ENCODE measurements around the gene NINJ2. TPM values are rescaled to one million over a fixed set of nuclear protein-coding genes. Genes with fewer than 3 reads are reported as not detected.

NINJ2 gene
- total RNA-seq, 2 experiments from 2014 or later: 8.0 to 10.6 TPM

DNA sequence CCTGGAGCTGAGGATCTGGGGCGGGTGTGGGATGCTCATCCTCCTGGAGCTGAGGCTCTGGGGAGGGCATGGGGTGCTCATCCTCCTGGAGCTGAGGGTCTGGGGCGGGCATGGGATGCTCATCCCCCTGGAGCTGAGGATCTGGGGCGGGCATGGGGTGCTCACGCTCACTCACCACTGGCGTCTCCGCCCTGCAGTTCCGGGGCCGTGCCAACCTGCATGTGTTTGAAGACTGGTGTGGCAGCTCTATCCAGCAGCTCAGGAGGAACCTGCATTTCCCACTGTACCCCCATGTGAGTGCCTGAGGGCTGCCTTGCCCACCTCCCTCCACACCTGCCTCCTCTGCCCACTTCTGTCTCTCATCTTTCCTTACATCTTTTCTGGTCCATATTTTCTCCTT is 119.1 kb downstream of the NINJ2 start:
- H3K36me3 Mint-ChIP-seq (ENCODE audit: low read depth): no peaks in the 10 kb centered on the region
- H3K4me3 Mint-ChIP-seq: no peak overlapping the region
- peaks cover 20% of the 10 kb centered on the region for H3K27me3 Mint-ChIP-seq (ENCODE audit: low read depth)
- no peak overlapping the region for H3K27ac Mint-ChIP-seq
- ATAC-seq: no peak
- no peaks in the 10 kb centered on the region for H3K9me3 Mint-ChIP-seq (ENCODE audit: insufficient read depth)
- CTCF ChIA-PET: interaction anchor here (0.5 to 3.5 kb wide), 8 partner anchors 31 to 101 kb away, joined by 3 to 34 read pairs (median 5); no protein-coding TSS in a partner anchor
- no peak for DNase-seq
- H3K4me1 Mint-ChIP-seq (ENCODE audit: low read depth): peaks cover 37% of the 10 kb centered on the region
- POLR2A ChIA-PET: no interaction called here

DNA sequence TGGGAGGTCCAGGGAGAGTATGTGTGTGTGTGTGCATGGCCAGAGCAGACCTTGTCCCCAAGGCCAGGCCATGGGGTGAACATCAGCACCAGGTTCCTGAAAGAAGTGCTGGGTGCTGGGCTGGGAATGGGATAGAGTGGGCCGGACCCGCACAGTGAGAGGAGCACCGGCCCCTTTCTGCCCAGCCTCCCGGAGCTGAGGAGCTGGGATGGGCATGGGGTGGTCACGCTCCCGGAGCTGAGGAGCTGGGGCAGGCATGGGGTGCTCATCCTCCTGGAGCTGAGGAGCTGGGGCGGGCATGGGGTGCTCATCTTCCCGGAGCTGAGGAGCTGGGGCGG is 120.2 kb downstream of the NINJ2 start:
- ChIA-PET CTCF (interaction anchor here (1.2 to 3.5 kb wide), 2 partner anchors 89 to 91 kb away, joined by 3 to 34 read pairs; no protein-coding TSS in a partner anchor), POLR2A (no interaction called here)
- Mint-ChIP-seq H3K27me3 (ENCODE audit: low read depth) (peaks cover 20% of the 10 kb centered on the region), H3K27ac (no peak overlapping the region), H3K4me3 (no peak overlapping the region), H3K4me1 (ENCODE audit: low read depth) (peaks cover 39% of the 10 kb centered on the region), H3K36me3 (ENCODE audit: low read depth) (no peaks in the 10 kb centered on the region), H3K9me3 (ENCODE audit: insufficient read depth) (no peaks in the 10 kb centered on the region)
- ATAC-seq (no peak), DNase-seq (no peak)

DNA sequence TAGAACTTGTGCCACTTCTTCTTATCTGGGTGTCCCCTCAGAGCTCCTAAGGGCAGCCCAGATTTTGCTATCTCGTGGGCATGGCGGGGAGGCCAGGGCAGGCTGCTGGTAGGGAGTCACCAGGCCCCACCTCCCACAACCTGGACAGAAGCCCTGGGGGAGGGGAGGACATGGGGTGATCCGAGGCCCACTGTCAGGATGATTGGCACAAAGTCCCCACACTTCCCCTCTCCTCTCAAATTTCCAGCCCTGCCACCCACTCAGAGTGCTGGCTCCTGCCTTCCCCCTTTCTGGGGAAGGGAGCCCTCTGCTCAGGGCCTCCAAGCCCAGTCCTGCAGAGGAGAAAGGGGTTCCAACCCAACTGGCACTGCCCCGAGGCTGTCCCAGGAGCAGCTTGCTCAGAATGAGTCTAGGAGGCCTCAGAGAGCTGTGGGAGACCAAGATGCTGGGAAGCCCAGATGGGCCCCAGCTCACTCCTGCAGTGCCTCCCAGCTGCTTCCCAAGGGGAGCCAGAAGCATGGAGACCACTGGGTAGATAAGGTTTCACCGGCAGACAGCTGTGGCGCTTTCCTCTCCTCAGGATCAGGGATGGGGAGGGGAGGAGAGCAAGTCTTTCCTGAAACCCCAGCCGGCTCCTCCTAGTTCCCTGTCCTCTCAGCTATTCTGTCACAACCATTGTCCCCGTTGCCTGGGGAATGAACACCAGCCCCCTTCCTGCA is 120.7 kb downstream of the NINJ2 start:
- DNase-seq: no peak
- Mint-ChIP-seq H3K27me3 (ENCODE audit: low read depth) (peaks cover 16% of the 10 kb centered on the region), H3K9me3 (ENCODE audit: insufficient read depth) (no peaks in the 10 kb centered on the region), H3K4me1 (ENCODE audit: low read depth) (peaks cover 37% of the 10 kb centered on the region), H3K4me3 (no peak overlapping the region), H3K36me3 (ENCODE audit: low read depth) (no peaks in the 10 kb centered on the region), H3K27ac (no peak overlapping the region)
- ChIA-PET CTCF (interaction anchor here (1.2 to 3.5 kb wide), 2 partner anchors 88 to 90 kb away, joined by 3 to 34 read pairs; no protein-coding TSS in a partner anchor), POLR2A (interaction anchor here (0.5 kb wide), 1 partner anchor 1123 kb away, joined by 3 read pairs; no protein-coding TSS in a partner anchor)
- no peak for ATAC-seq

DNA sequence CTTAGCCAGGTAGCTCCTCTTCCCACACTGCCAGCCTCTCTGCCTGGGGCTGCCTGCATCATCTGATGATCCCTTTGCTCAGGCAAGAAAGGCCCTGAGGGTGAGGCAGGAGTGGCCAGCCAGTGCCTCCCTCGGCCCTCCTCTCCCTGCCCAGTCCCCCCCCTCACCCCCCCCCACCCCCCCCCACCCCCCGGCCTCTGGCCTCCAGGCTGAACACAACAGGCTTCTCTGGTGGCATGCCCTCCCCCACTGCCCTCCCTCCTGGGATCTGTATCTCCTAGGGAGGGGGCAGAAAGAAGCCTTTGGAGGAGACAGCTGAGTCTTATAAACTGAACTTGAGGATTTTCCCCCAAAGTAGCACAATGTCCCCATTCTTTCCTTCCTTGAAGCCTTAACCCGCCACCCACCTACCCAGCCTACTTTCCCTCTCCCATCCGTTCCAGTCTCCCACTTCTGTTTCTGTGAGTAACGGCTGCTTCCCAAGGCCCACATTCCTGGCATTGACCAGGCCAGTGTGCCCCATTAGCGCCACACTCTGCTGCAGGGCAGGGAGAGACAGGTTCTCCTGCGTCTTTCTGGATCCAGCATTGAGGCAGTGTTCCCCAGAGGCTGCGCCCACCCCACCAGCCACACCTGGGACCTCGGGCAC is 121.4 kb downstream of the NINJ2 start:
- no peak overlapping the region for H3K4me3 Mint-ChIP-seq
- no peaks in the 10 kb centered on the region for H3K36me3 Mint-ChIP-seq (ENCODE audit: low read depth)
- ATAC-seq (no peak), DNase-seq (no peak)
- H3K4me1 Mint-ChIP-seq (ENCODE audit: low read depth): peaks cover 33% of the 10 kb centered on the region
- no peak overlapping the region for H3K27ac Mint-ChIP-seq
- ChIA-PET CTCF (interaction anchor here (3.5 to 6.4 kb wide), 2 partner anchors 87 kb away, joined by 34 to 58 read pairs; no protein-coding TSS in a partner anchor), POLR2A (no interaction called here)
- no peaks in the 10 kb centered on the region for H3K9me3 Mint-ChIP-seq (ENCODE audit: insufficient read depth)
- H3K27me3 Mint-ChIP-seq (ENCODE audit: low read depth): peaks cover 12% of the 10 kb centered on the region

DNA sequence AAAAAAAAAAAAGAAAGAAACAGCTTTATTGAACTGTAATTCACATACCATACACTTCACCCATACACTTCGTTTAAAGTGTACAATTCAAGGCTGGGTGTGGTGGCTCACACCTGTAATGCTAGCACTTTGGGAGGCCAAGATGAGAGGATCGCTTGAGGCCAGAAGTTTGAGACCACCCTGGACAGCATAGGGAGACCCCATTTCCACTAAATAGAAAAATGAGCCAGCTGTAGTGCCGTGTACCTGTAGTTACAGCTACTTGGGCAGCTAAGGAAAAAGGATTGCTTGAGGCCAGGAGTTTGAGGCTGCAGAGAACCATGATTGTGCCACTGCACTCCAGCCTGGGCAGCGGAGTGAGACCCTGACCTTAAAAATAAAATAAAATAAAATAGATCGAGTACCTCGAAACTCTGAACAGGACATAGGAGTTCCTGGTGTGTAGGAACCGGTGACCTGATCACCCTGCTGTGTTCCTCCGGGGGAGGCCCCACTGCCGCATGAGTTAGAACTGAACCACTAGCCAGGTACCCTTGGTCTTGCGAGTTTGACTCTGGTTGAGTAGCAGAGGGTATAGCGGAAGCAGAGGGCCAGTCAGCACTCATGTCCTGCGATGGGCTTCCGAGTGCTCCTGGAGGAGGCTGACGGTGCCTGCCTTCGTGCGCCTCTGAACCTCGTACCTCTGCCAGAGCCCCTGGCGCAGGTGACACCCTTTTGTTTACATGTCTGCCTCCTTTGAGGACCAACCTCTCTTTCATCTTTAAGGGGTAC is 123.5 kb downstream of the NINJ2 start:
- POLR2A ChIA-PET: interaction anchor here (0.5 kb wide), 1 partner anchor 106 kb away, joined by 3 read pairs; no protein-coding TSS in a partner anchor

DNA sequence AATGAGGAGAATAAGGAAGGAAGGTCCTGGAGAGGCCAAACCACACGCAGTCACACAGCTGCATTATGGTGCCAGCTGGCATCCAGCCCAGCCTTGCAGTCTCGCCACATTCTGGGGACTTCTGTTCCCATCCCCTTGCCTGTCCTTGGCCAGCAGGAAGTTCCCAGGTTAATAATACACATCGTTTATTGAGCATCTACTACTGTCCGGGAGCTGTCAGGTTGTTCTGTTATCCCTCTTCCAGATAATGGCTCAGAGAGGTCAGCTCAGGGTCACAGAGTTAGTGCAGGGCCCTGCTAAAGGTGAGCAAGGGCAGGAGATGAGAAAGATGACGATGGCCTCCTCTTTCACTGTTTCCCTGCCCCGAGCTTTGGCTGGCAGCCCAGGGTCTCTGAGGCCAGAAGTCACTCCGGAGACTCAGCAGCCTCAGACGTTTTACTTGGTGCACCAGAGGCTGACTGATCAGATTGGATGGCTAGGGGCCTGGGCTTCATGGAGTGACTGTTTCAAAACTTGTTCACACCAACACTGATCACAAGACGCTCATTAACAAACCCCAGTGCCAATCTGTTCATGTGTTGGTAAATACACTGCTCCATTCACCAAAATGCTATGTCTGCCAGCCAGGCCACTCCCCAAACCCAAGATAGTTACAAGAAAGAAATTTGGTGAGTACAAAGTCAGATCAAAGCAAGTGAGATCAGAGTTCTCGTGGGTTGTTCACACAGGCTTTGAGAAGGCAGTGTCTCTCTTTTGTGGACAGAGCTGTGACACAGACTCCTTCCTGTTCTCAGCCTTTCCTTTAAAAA is 124.3 kb downstream of the NINJ2 start:
- Mint-ChIP-seq H3K36me3 (ENCODE audit: low read depth) (no peaks in the 10 kb centered on the region), H3K27ac (peak overlapping the region; percentile 91), H3K4me3 (peak overlapping the region; percentile 29), H3K9me3 (ENCODE audit: insufficient read depth) (no peaks in the 10 kb centered on the region), H3K4me1 (ENCODE audit: low read depth) (peaks cover 20% of the 10 kb centered on the region), H3K27me3 (ENCODE audit: low read depth) (no peaks in the 10 kb centered on the region)
- peak; percentile 71 for DNase-seq
- CTCF ChIA-PET: interaction anchor here (0.9 to 6.4 kb wide), 8 partner anchors 9 to 276 kb away, joined by 3 to 58 read pairs (median 4); no protein-coding TSS in a partner anchor
- ATAC-seq: peak; percentile 97
- POLR2A ChIA-PET: interaction anchor here (0.5 kb wide), 1 partner anchor 107 kb away, joined by 3 read pairs; no protein-coding TSS in a partner anchor

More for the DNA sequence above, 123.5 kb downstream of the NINJ2 start:
- H3K4me3 Mint-ChIP-seq: no peak overlapping the region
- H3K9me3 Mint-ChIP-seq (ENCODE audit: insufficient read depth): no peaks in the 10 kb centered on the region
- H3K27me3 Mint-ChIP-seq (ENCODE audit: low read depth): peaks cover 5% of the 10 kb centered on the region
- peaks cover 23% of the 10 kb centered on the region for H3K4me1 Mint-ChIP-seq (ENCODE audit: low read depth)
- H3K27ac Mint-ChIP-seq: peak overlapping the region; percentile 91
- ATAC-seq (no peak), DNase-seq (no peak)
- no peaks in the 10 kb centered on the region for H3K36me3 Mint-ChIP-seq (ENCODE audit: low read depth)
- CTCF ChIA-PET: interaction anchor here (0.9 to 6.4 kb wide), 8 partner anchors 8 to 275 kb away, joined by 3 to 58 read pairs (median 4); no protein-coding TSS in a partner anchor

DNA sequence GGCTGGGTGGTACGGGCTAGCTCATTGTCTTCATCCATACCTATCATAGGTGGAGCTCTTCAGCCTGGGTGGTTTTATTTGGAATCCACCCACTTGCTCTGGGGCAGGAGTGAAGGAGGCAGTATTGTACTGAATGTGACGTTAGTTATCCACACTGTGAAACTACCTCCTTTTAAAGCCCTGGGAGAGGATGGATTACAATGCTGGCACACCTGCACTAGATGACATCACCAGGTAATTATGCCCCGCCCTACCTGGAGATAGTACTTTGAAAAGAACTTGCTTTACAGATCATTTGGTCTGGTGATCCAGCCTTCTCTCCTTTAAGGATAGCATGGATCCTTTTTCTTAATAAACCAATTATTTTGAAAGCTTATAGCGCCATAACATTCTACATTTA is 125.5 kb downstream of the NINJ2 start:
- CTCF ChIA-PET: interaction anchor here (1.6 to 6.4 kb wide), 3 partner anchors 10 to 83 kb away, joined by 6 to 58 read pairs (median 20); no protein-coding TSS in a partner anchor
- no peaks in the 10 kb centered on the region for H3K36me3 Mint-ChIP-seq (ENCODE audit: low read depth)
- no peak overlapping the region for H3K27ac Mint-ChIP-seq

DNA sequence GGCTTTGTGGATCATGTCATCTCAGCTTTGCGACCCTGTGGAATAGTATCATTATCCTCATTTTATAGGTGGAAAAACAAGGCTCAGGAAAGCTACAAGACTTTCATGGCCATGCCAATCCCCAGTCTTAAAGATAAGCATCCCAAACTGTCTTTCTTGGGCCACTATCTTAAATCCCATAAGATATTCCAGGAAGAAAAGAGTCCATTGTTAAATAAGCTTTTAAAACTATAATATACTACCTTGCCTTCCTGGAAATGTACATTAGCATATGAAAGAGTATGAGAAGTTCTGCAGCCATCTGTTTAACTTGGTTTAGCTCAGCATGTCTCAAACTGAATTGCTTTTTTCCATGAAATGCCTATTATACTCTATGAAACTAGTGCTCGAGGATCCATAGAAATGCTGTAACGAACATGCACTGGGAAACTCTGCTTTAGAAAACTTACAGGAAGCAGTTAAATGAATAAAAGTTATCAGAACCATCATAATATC is 126.4 kb downstream of the NINJ2 start:
- POLR2A ChIA-PET: no interaction called here
- Mint-ChIP-seq H3K4me3 (no peak overlapping the region), H3K36me3 (ENCODE audit: low read depth) (no peaks in the 10 kb centered on the region), H3K9me3 (ENCODE audit: insufficient read depth) (no peaks in the 10 kb centered on the region), H3K4me1 (ENCODE audit: low read depth) (peaks cover 20% of the 10 kb centered on the region), H3K27ac (no peak overlapping the region), H3K27me3 (ENCODE audit: low read depth) (no peaks in the 10 kb centered on the region)
- CTCF ChIA-PET: interaction anchor here (1.2 to 6.4 kb wide), 3 partner anchors 9 to 82 kb away, joined by 3 to 58 read pairs (median 21); no protein-coding TSS in a partner anchor
- ATAC-seq: no peak
- no peak for DNase-seq

More for the DNA sequence above, 125.5 kb downstream of the NINJ2 start:
- ATAC-seq (no peak), DNase-seq (no peak)
- POLR2A ChIA-PET: no interaction called here
- Mint-ChIP-seq H3K4me3 (no peak overlapping the region), H3K4me1 (ENCODE audit: low read depth) (peaks cover 20% of the 10 kb centered on the region), H3K27me3 (ENCODE audit: low read depth) (no peaks in the 10 kb centered on the region), H3K9me3 (ENCODE audit: insufficient read depth) (no peaks in the 10 kb centered on the region)

DNA sequence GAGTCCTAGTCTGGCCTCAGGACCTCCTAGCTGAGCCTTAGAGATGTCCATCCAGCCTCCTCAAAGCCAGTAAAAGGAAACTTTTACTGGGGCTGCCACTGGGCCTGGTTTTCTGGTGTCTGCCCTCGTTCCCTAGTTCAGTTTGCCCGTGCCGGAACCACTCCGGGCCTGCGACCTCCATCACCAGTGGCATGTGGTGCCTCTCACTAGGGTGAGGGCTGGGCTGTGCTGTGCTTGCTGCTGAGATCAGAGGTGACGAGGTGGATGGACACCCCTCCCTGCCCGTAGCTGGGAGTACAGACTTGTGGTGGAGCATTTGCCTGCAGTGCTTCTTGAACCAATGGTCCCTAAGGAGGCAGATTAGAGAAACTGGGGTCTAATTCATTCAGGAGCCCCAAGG is 127.8 kb downstream of the NINJ2 start:
- POLR2A ChIA-PET: no interaction called here
- peaks cover 19% of the 10 kb centered on the region for H3K4me1 Mint-ChIP-seq (ENCODE audit: low read depth)
- no peak overlapping the region for H3K27ac Mint-ChIP-seq
- no peak overlapping the region for H3K4me3 Mint-ChIP-seq
- DNase-seq (no peak), ATAC-seq (no peak)
- no peaks in the 10 kb centered on the region for H3K27me3 Mint-ChIP-seq (ENCODE audit: low read depth)
- H3K36me3 Mint-ChIP-seq (ENCODE audit: low read depth): no peaks in the 10 kb centered on the region
- peaks cover 2% of the 10 kb centered on the region for H3K9me3 Mint-ChIP-seq (ENCODE audit: insufficient read depth)
- CTCF ChIA-PET: interaction anchor here (4.0 to 6.4 kb wide), 2 partner anchors 12 to 80 kb away, joined by 21 to 58 read pairs; no protein-coding TSS in a partner anchor

DNA sequence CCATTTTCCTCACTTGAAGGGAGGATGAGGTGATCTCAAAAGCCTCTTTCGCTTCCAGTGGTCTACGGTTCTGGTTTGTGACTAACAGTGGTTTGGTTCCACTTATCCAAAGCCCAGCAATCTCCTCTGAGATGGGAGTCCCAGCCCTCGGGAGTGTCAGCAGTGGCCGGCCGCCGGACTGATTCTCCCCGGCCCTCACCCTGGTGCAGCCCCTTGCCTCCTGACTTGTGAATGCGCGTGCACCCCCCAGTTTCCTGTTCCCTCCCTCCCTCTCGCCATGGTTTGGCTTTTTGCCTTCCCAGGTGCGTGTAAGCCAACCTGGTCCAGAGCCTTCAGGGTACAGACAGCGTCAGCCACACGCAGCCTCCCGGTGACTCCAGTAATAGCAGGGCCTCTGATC is 129.0 kb downstream of the NINJ2 start:
- H3K27me3 Mint-ChIP-seq (ENCODE audit: low read depth): no peaks in the 10 kb centered on the region
- ATAC-seq: no peak
- POLR2A ChIA-PET: no interaction called here
- CTCF ChIA-PET: interaction anchor here (1.5 to 4.0 kb wide), 2 partner anchors 13 to 57 kb away, joined by 3 to 21 read pairs; no protein-coding TSS in a partner anchor
- H3K36me3 Mint-ChIP-seq (ENCODE audit: low read depth): no peaks in the 10 kb centered on the region
- H3K27ac Mint-ChIP-seq: no peak overlapping the region
- H3K4me3 Mint-ChIP-seq: no peak overlapping the region
- DNase-seq: no peak
- peaks cover 6% of the 10 kb centered on the region for H3K9me3 Mint-ChIP-seq (ENCODE audit: insufficient read depth)
- H3K4me1 Mint-ChIP-seq (ENCODE audit: low read depth): peaks cover 8% of the 10 kb centered on the region
